SK-N-MC (cell line): ENCODE results near the gene NANOS2.

ENCODE experiments used
- EZH2 ChIP-seq: fragments of 200-600 bp; sonication (generic); IDR thresholded peaks from one replicate; pipeline ENCODE4 v1.6.1; 2017; ENCODE audit warnings: antibody characterized with exemption
- FOXP2 ChIP-seq: optimal IDR thresholded peaks from 2 replicates; pipeline ENCODE3; 2011; ENCODE audit warnings: mild to moderate bottlenecking, moderate library complexity; ENCODE audit not compliant: insufficient read depth; ENCODE audit errors: extremely low read length, control extremely low read depth
- POLR2AphosphoS5 ChIP-seq: IDR thresholded peaks from 2 replicates; pipeline ENCODE4 v1.6.1; 2012; ENCODE audit warnings: mild to moderate bottlenecking, low read depth, low read length, borderline replicate concordance

DNA sequence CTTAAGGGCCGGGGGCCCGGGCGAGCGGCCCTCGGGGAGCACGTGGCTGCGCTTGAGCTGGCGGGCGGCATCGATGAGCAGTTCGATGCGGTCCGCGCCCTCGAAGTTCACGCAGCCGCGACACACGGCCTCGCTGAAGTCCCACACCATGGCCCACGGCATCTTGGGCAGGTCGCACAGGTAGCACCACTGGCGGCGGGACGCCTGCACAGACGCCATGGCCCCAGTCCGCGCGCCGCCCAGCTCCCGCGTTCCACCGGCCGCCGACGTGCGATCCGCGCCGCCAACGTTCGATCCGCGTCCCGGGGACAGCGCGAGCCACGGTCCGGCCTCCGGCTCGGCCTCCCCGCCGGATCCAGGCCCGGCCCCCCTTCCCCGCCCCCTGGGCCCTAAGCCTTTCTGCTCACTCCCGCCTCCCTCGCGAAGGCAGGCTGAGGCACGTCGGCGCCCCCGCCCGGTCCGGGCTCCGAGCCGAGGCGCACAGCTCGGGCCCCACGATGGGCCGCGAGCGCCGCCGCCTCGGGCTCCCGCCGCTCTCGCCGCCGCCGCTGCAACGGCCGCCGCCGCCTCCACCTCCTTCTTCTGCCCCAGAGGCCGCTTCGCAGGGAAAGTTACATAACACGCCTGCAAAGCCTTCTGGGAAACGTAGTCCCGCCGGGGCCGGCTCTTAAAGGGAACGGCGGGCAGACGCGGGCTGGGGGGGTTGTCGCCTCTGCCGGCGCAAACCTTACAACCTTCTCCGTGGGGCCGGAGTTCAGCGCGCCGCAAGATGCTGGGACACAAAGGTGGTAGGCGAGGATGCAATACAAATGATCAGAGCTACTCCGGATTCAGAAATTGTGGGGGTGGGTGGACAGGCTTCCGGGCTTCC is 28.8 kb downstream of the NANOS2 start, which contains the start of gene IRF2BP1:
- TF ChIP-seq EZH2 (no peak), POLR2AphosphoS5 (peak; percentile 22; the same call in 1 of the 2 replicates), FOXP2 (no peak)
